Breast epithelium (tissue), 4 donors: ENCODE measurements around the gene STEAP1B. TPM values are rescaled to one million over a fixed set of nuclear protein-coding genes. Genes with fewer than 3 reads are reported as not detected.

Experiments used
- DNase-seq, 2 donors: peaks; one replicate each; pipeline ENCODE4 v3.0.0-alpha.2; 2019; ENCODE audit warnings: low spot score in 2 of 2
- H3K27ac ChIP-seq, 2 donors: fragments of 200-600 bp; sonication (generic) in 1 of 2; one replicate each; pipeline ENCODE4 v1.5.1; 2016 to 2019; ENCODE audit warnings: mild to moderate bottlenecking in 1 of 2
- H3K27me3 ChIP-seq, 2 donors: fragments of 200-600 bp; sonication (generic) in 1 of 2; one replicate each; pipeline versions ENCODE4 v1.5.1 to v1.6.0; 2017 to 2019; ENCODE audit warnings: control low read depth in 1 of 2, mild to moderate bottlenecking in 1 of 2
- H3K36me3 ChIP-seq: fragments of 200-600 bp; one replicate; pipeline ENCODE4 v1.5.1; 2019
- H3K4me1 ChIP-seq, 2 donors: fragments of 200-600 bp; sonication (generic); one replicate each; pipeline ENCODE4 v1.5.1; 2016 to 2019; ENCODE audit warnings: control low read depth in 1 of 2
- H3K4me3 ChIP-seq, 3 donors: fragments of 200-600 bp; sonication (generic); 1 replicate in 2 of 3; 2 replicates in 1 of 3; pipeline ENCODE4 v1.5.1; 2016 to 2019; ENCODE audit warnings: mild to moderate bottlenecking in 3 of 3, moderate library complexity in 2 of 3
- H3K9me3 ChIP-seq, 2 donors: fragments of 200-600 bp; sonication (generic) in 1 of 2; one replicate each; pipeline ENCODE4 v1.5.1; 2016 to 2019; ENCODE audit warnings: control low read depth in 1 of 2
- POLR2A ChIP-seq: fragments of 450-650 bp; IDR thresholded peaks from one replicate; pipeline ENCODE4 v1.6.1; 2016; ENCODE audit warnings: antibody characterized with exemption, mild to moderate bottlenecking, moderate library complexity
- POLR2AphosphoS5 ChIP-seq, 3 donors: sonication (generic); formaldehyde crosslinking; IDR thresholded peaks; one replicate each; pipeline ENCODE4 v1.6.1; 2017; ENCODE audit warnings: antibody characterized with exemption in 3 of 3
- intact Hi-C: fragments of 100-400 bp; cut with DNase I; formaldehyde crosslinking; loops from one replicate; pipeline ENCODE4 v1.15.1; 2023; ENCODE audit warnings: low total_unique reads
- total RNA-seq, 3 donors: library from RNA; depleted of rRNA; stranded (reverse); fragments of >200 nt; gene quantifications; one replicate each; pipeline ENCODE4 v1.1.0, GENCODE V29; 2016
- TF ChIP-seq, protein P1 (sequence below), 3 donors: fragments of 450-650 bp; IDR thresholded peaks; one replicate each; pipeline ENCODE4 v1.5.1; 2016 to 2017; ENCODE audit warnings: antibody characterized with exemption in 3 of 3, mild to moderate bottlenecking in 3 of 3, moderate library complexity in 3 of 3

Gene STEAP1B
- total RNA-seq, 3 donors from 2014 or later, result 0.32 to 1.0 (median 0.66) TPM

DNA sequence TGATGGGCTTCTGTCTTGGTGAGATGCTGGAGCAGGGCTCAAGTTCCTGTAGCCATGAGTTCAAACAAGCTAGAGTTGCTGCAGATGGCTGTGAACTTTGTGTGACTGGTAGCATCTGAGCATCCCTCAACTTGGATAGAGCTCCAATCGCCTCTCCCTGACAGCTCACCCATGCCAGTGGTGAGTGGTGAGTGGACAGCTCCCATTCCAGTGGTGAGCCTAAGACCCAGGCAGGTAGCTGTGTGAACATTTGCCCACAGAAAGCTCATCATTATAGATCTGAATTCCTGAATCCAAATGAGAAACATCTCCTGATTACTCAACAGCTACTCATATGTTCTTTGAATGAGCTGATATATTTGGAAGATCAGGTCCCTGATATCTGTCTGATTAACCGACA lies 25.3 kb downstream of the STEAP1B start:
- no peaks in the 10 kb centered on the region for H3K9me3 ChIP-seq
- intact Hi-C loops, result no loop called here
- H3K27ac ChIP-seq, result no peak overlapping the region
- H3K36me3 ChIP-seq, result no peaks in the 10 kb centered on the region
- DNase-seq, result no peak
- H3K27me3 ChIP-seq, result no peaks in the 10 kb centered on the region
- H3K4me1 ChIP-seq, result no peaks in the 10 kb centered on the region
- no peak overlapping the region for H3K4me3 ChIP-seq
- TF ChIP-seq POLR2AphosphoS5 (IDR thresholded peaks at IDR 0.05) (no peak), POLR2A (no peak)
- TF ChIP-seq, protein P1, sequence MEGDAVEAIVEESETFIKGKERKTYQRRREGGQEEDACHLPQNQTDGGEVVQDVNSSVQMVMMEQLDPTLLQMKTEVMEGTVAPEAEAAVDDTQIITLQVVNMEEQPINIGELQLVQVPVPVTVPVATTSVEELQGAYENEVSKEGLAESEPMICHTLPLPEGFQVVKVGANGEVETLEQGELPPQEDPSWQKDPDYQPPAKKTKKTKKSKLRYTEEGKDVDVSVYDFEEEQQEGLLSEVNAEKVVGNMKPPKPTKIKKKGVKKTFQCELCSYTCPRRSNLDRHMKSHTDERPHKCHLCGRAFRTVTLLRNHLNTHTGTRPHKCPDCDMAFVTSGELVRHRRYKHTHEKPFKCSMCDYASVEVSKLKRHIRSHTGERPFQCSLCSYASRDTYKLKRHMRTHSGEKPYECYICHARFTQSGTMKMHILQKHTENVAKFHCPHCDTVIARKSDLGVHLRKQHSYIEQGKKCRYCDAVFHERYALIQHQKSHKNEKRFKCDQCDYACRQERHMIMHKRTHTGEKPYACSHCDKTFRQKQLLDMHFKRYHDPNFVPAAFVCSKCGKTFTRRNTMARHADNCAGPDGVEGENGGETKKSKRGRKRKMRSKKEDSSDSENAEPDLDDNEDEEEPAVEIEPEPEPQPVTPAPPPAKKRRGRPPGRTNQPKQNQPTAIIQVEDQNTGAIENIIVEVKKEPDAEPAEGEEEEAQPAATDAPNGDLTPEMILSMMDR (IDR thresholded peaks at IDR 0.05), result no peak

DNA sequence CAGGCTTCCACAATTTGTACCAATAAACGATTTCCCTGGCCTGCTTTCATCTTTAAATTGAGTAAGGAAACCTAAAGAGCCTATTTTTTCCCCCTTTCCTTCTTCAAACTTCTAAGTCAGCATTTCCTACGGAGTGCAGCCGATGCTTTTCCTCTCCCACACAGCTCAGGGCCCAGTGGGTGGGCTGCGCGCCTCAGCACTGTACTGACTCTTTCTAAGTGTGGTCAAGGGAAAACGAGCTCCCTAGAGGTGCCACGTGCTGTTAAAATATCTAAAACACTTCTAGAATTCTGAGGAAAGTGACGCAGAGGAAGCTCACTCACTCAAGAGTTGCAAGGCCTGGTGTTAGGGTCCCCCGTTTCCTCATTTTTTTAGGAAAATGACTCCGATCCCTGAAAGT lies 29.0 kb downstream of the STEAP1B start:
- intact Hi-C loops, result no loop called here
- Histone ChIP-seq H3K27ac (no peak overlapping the region), H3K4me3 (no peak overlapping the region), H3K36me3 (no peaks in the 10 kb centered on the region), H3K27me3 (no peaks in the 10 kb centered on the region), H3K9me3 (no peaks in the 10 kb centered on the region), H3K4me1 (no peaks in the 10 kb centered on the region)
- no peak for DNase-seq
- no peak for TF ChIP-seq POLR2AphosphoS5 (IDR thresholded peaks at IDR 0.05)
- TF ChIP-seq, protein P1 (IDR thresholded peaks at IDR 0.05), result no peak
- no peak for TF ChIP-seq POLR2A

DNA sequence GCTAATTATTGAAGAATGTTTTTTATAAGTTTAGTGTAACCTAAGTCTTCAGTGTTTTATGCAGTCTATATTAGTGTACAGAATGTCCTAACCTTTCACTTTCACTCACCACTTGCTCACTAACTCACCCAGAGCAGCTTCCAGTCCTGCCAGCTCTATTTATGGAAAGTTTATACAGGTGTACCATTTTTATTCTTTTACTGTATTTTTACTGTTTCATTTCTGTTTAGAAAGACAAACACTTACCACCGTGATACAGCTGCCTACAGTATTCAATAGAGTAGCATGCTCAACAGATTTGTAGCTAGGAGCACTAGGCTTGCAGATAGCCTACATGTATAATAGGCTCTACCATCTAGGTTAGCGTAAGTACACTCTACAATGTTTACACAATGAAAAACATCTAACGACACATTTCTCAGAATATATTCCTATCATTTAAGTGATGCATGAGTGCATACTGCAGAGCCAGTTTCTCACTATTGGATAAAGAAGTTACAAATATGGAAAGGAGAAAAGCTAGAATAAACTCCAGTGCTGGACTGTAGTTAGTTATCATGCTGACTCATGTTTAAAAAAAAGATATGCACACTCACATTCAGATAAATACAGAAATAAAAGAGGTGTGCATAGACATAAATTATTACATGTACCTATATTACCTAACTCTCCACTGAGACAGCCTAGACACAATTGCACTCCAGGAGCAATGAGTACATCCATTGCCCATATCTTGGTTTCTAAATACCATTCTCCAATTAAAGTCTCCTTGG lies 30.4 kb downstream of the STEAP1B start:
- intact Hi-C loops, result no loop called here
- no peak for DNase-seq
- H3K27ac ChIP-seq, result no peak overlapping the region
- no peaks in the 10 kb centered on the region for H3K4me1 ChIP-seq
- no peak for TF ChIP-seq POLR2A
- TF ChIP-seq, protein P1 (IDR thresholded peaks at IDR 0.05), result no peak
- TF ChIP-seq POLR2AphosphoS5 (IDR thresholded peaks at IDR 0.05), result no peak
- no peaks in the 10 kb centered on the region for H3K36me3 ChIP-seq
- H3K4me3 ChIP-seq, result no peak overlapping the region
- H3K9me3 ChIP-seq, result no peaks in the 10 kb centered on the region
- no peaks in the 10 kb centered on the region for H3K27me3 ChIP-seq

DNA sequence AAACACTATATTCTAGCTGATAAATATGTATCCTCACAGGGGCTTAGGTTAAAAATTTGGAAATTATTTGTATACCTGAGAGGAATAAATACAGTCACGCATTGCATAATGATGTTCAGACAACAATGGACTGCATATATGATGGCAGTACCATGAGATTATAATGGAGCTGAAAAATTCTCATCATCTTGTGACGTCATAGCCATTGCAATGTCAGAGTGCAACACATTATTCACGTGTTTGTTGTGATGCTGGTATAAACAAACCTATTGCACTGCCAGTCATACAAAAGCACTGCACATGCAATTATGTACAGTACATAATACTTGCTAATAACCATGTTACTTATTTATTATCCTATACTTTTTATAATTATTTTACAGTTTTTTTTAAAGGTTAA lies 31.4 kb downstream of the STEAP1B start:
- no peaks in the 10 kb centered on the region for H3K27me3 ChIP-seq
- TF ChIP-seq, protein P1 (IDR thresholded peaks at IDR 0.05), result no peak
- TF ChIP-seq POLR2AphosphoS5 (IDR thresholded peaks at IDR 0.05) (no peak), POLR2A (no peak)
- intact Hi-C loops, result no loop called here
- H3K4me3 ChIP-seq, result no peak overlapping the region
- H3K9me3 ChIP-seq, result no peaks in the 10 kb centered on the region
- no peaks in the 10 kb centered on the region for H3K36me3 ChIP-seq
- no peak for DNase-seq
- H3K4me1 ChIP-seq, result no peaks in the 10 kb centered on the region
- no peak overlapping the region for H3K27ac ChIP-seq

DNA sequence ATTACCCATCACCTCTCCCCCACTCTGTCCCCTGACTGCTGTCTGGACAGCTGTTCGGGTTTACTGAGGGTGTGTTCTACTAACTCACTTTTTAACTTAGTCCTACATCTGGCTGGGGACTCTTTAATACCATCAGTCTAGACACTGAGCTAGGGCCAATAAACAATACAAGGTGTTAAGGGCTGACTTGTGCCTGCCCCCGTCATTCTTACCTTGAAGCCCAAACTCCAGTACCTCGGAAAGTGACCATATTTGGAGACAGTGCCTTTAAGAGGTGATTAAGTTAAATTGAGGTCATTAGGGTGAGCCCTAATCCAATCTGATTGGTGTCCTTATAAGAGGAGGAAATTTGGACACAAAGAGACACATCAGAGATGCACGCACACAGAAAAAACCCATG lies 35.7 kb downstream of the STEAP1B start:
- H3K4me3 ChIP-seq, result no peak overlapping the region
- H3K4me1 ChIP-seq, result no peaks in the 10 kb centered on the region
- H3K27ac ChIP-seq, result no peak overlapping the region
- no peaks in the 10 kb centered on the region for H3K9me3 ChIP-seq
- H3K27me3 ChIP-seq, result no peaks in the 10 kb centered on the region
- no peaks in the 10 kb centered on the region for H3K36me3 ChIP-seq
- TF ChIP-seq POLR2A (no peak), POLR2AphosphoS5 (IDR thresholded peaks at IDR 0.05) (no peak)
- TF ChIP-seq, protein P1 (IDR thresholded peaks at IDR 0.05), result no peak
- DNase-seq, result no peak
- intact Hi-C loops, result no loop called here
